Right renal pelvis (tissue), 4 donors: Measurements from ENCODE around the gene EDEM1. TPM values are rescaled to one million over a fixed set of nuclear protein-coding genes. Genes with fewer than 3 reads are reported as not detected.

Experiments
- DNase-seq, 4 donors: peaks; one replicate each; pipeline ENCODE4 v3.0.0-alpha.2; 2013; ENCODE audit warnings: low read depth in 4 of 4, low spot score in 3 of 4, missing footprints in 1 of 4
- polyA plus RNA-seq, 4 donors: library from polyadenylated mRNA; unstranded; fragments of 120-200 nt; gene quantifications; one replicate each; pipeline ENCODE4 v1.2.1, GENCODE V29; 2013; ENCODE audit not compliant: insufficient read length in 4 of 4

Gene EDEM1
- polyA plus RNA-seq, 4 donors: 17.0 to 21.6 (median 19.7) TPM

- DNase-seq: no peak
These were observed 10.2 kb downstream of the EDEM1 start for GRCh38 chr3:5197470-5198312.

GRCh38 chr3:5198313-5198677 lies 10.8 kb downstream of the EDEM1 start:
- DNase-seq: no peak

- no peak for DNase-seq
These were observed 11.7 kb downstream of the EDEM1 start for GRCh38 chr3:5198986-5199731.

GRCh38 chr3:5201536-5201935 lies 14.0 kb downstream of the EDEM1 start:
- no peak for DNase-seq

GRCh38 chr3:5202222-5202621 lies 14.7 kb downstream of the EDEM1 start:
- DNase-seq: no peak

- DNase-seq: no peak
These were observed 17.8 kb downstream of the EDEM1 start for GRCh38 chr3:5205165-5205941.

GRCh38 chr3:5210926-5211325 lies 23.4 kb downstream of the EDEM1 start:
- no peak for DNase-seq

- DNase-seq: no peak
These were observed 25.4 kb downstream of the EDEM1 start for GRCh38 chr3:5212628-5213573.

- no peak for DNase-seq
These were observed 26.1 kb downstream of the EDEM1 start for GRCh38 chr3:5213574-5213966.

- DNase-seq: no peak
These were observed 26.8 kb downstream of the EDEM1 start for GRCh38 chr3:5214352-5214751.

- no peak for DNase-seq
These were observed 30.5 kb downstream of the EDEM1 start for GRCh38 chr3:5217824-5218595.

GRCh38 chr3:5218815-5219214 lies 31.3 kb downstream of the EDEM1 start:
- DNase-seq: no peak

GRCh38 chr3:5219216-5219615 lies 31.7 kb downstream of the EDEM1 start:
- no peak for DNase-seq

GRCh38 chr3:5220193-5220592 lies 32.7 kb downstream of the EDEM1 start:
- DNase-seq: no peak

- DNase-seq: no peak
These were observed 33.3 kb downstream of the EDEM1 start for GRCh38 chr3:5220667-5221431.

GRCh38 chr3:5221701-5222100 lies 34.2 kb downstream of the EDEM1 start:
- DNase-seq: no peak

GRCh38 chr3:5222283-5223005 lies 34.9 kb downstream of the EDEM1 start:
- no peak for DNase-seq

- DNase-seq: no peak
These were observed 39.3 kb downstream of the EDEM1 start for GRCh38 chr3:5226783-5227182.
